Caco-2 (cell line): Measurements from ENCODE around the gene PRR9. TPM values are rescaled to one million over a fixed set of nuclear protein-coding genes. Genes with fewer than 3 reads are reported as not detected.

ENCODE experiments used
- BruUV-seq: library from RNA; stranded (reverse); fragments of 400-500 nt; replicated peaks from 2 replicates; lab custom pipeline; 2021; lab: Mats Ljungman, UMichigan
- CTCF ChIA-PET: fragments of 300-600 bp; sonication (Branson Sonifier 250); formaldehyde crosslinking; loops from one replicate; lab custom pipeline; 2022; ENCODE audit warnings: antibody characterized with exemption; lab: Charles Lee
- POLR2A ChIA-PET: fragments of 300-600 bp; sonication (Branson Sonifier 250); formaldehyde crosslinking; loops from one replicate; lab custom pipeline; 2022; ENCODE audit warnings: antibody characterized with exemption; lab: Charles Lee
- DNase-seq, 2 experiments: peaks; one replicate each; pipeline versions ENCODE4 v3.0.0 to v3.0.0-alpha.2; 2020 to 2022
- H3K27me3 ChIP-seq: replicated peaks from 2 replicates; pipeline ENCODE4 v1.6.0; 2011; ENCODE audit warnings: low read length; ENCODE audit not compliant: control insufficient read depth, insufficient read depth
- H3K36me3 ChIP-seq: 2 replicates; pipeline ENCODE4 v1.5.1; 2011; ENCODE audit warnings: low read length; ENCODE audit not compliant: control insufficient read depth, insufficient read depth
- H3K4me1 ChIP-seq: fragments of 250-450 bp; sonication (Bioruptor Pico); 2 replicates; pipeline ENCODE4 v1.5.1; 2020; ENCODE audit warnings: mild to moderate bottlenecking
- H3K4me3 ChIP-seq: 2 replicates; pipeline ENCODE4 v1.5.1; 2011; ENCODE audit warnings: low read depth, mild to moderate bottlenecking, control low read depth, low read length
- H3K9me3 ChIP-seq: fragments of 250-450 bp; sonication (Bioruptor Pico); 2 replicates; pipeline ENCODE4 v1.5.1; 2020; ENCODE audit warnings: mild to moderate bottlenecking, moderate library complexity
- H3K27ac Mint-ChIP-seq: one replicate; pipeline ENCODE4 v1.8.0; 2022; ENCODE audit warnings: mixed read lengths; ENCODE audit not compliant: unreplicated experiment
- H3K27me3 Mint-ChIP-seq: one replicate; pipeline ENCODE4 v1.8.0; 2022; ENCODE audit warnings: mixed read lengths; ENCODE audit not compliant: insufficient read depth, unreplicated experiment
- H3K36me3 Mint-ChIP-seq: one replicate; pipeline ENCODE4 v1.8.0; 2022; ENCODE audit warnings: mild to moderate bottlenecking, mixed read lengths; ENCODE audit not compliant: insufficient read depth, unreplicated experiment
- H3K4me1 Mint-ChIP-seq: one replicate; pipeline ENCODE4 v1.8.0; 2022; ENCODE audit warnings: low read depth, mixed read lengths; ENCODE audit not compliant: unreplicated experiment
- H3K4me3 Mint-ChIP-seq: one replicate; pipeline ENCODE4 v1.8.0; 2022; ENCODE audit warnings: mild to moderate bottlenecking, moderate library complexity, mixed read lengths; ENCODE audit not compliant: unreplicated experiment
- H3K9me3 Mint-ChIP-seq: one replicate; pipeline ENCODE4 v1.8.0; 2022; ENCODE audit warnings: mixed read lengths; ENCODE audit not compliant: unreplicated experiment
- intact Hi-C: fragments of 100-400 bp; cut with micrococcal nuclease; formaldehyde crosslinking; loops from one replicate; pipeline ENCODE4 v1.10.0; 2022; ENCODE audit not compliant: unreplicated experiment
- total RNA-seq: library from RNA; stranded (reverse); gene quantifications from 2 replicates; pipeline ENCODE4 v1.2.3, GENCODE V29; 2022
- TF ChIP-seq, protein P1 (sequence below), 2 experiments: fragments of 200-600 bp in 1 of 2; IDR thresholded peaks; 1 replicate in 1 of 2; 2 replicates in 1 of 2; pipeline versions ENCODE4 v1.5.1 to v1.8.0; 2011 to 2022; ENCODE audit warnings: antibody characterized with exemption in 1 of 2, control low read depth in 1 of 2, inconsistent platforms in 1 of 2, low read depth in 1 of 2, low read length in 1 of 2, mild to moderate bottlenecking in 1 of 2, moderate library complexity in 1 of 2; ENCODE audit not compliant: insufficient read depth in 1 of 2, severe bottlenecking in 1 of 2, unreplicated experiment in 1 of 2

PRR9 gene
- total RNA-seq, 1 experiment from 2014 or later, result not detected

GRCh38 chr1:153265457-153265856 lies 48.1 kb downstream of the PRR9 start:
- POLR2A ChIA-PET, result no interaction called here

More at GRCh38 chr1:153265457-153265856, 48.1 kb downstream of the PRR9 start:
- TF ChIP-seq, protein P1, sequence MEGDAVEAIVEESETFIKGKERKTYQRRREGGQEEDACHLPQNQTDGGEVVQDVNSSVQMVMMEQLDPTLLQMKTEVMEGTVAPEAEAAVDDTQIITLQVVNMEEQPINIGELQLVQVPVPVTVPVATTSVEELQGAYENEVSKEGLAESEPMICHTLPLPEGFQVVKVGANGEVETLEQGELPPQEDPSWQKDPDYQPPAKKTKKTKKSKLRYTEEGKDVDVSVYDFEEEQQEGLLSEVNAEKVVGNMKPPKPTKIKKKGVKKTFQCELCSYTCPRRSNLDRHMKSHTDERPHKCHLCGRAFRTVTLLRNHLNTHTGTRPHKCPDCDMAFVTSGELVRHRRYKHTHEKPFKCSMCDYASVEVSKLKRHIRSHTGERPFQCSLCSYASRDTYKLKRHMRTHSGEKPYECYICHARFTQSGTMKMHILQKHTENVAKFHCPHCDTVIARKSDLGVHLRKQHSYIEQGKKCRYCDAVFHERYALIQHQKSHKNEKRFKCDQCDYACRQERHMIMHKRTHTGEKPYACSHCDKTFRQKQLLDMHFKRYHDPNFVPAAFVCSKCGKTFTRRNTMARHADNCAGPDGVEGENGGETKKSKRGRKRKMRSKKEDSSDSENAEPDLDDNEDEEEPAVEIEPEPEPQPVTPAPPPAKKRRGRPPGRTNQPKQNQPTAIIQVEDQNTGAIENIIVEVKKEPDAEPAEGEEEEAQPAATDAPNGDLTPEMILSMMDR (IDR thresholded peaks at IDR 0.05; ENCODE audit: insufficient read depth in 1 of 2, low read depth in 1 of 2, low read length in 1 of 2, severe bottlenecking in 1 of 2, unreplicated experiment in 1 of 2), result no peak
- peaks cover 28% of the 10 kb centered on the region for H3K27me3 Mint-ChIP-seq
- Histone ChIP-seq H3K4me1 (no peaks in the 10 kb centered on the region), H3K27me3 (no peaks in the 10 kb centered on the region; the same call in 1 of the 2 replicates), H3K9me3 (no peaks in the 10 kb centered on the region), H3K36me3 (no peaks in the 10 kb centered on the region), H3K4me3 (no peak overlapping the region)
- CTCF ChIA-PET, result no interaction called here
- no peak overlapping the region for H3K27ac Mint-ChIP-seq
- no TSS peak for BruUV-seq
- no peak for DNase-seq
- intact Hi-C loops, result no loop called here
- no peaks in the 10 kb centered on the region for H3K36me3 Mint-ChIP-seq
- H3K4me3 Mint-ChIP-seq, result no peak overlapping the region
- no peaks in the 10 kb centered on the region for H3K4me1 Mint-ChIP-seq
- H3K9me3 Mint-ChIP-seq, result no peaks in the 10 kb centered on the region

Other genes with a start within 250 kb of the PRR9 start
- gene SPRR4, start 246.9 kb upstream of the PRR9 start, total RNA-seq, result not detected in 2 replicates
- gene SPRR1A, start 233.5 kb upstream of the PRR9 start, total RNA-seq, result not detected in 2 replicates
- 0.70 and 1.0 TPM in 2 replicates for gene SPRR3, start 215.8 kb upstream of the PRR9 start, total RNA-seq
- gene SPRR1B, start 186.4 kb upstream of the PRR9 start, total RNA-seq, result not detected in 2 replicates
- gene SPRR2D, start 176.5 kb upstream of the PRR9 start, total RNA-seq, result not detected in 2 replicates
- not detected in 2 replicates for gene SPRR2A, start 160.1 kb upstream of the PRR9 start, total RNA-seq
- gene SPRR2B, start 146.0 kb upstream of the PRR9 start, total RNA-seq, result not detected in 2 replicates
- not detected in 2 replicates for gene SPRR2E, start 123.1 kb upstream of the PRR9 start, total RNA-seq
- not detected in 2 replicates for gene SPRR2F, start 104.1 kb upstream of the PRR9 start, total RNA-seq
- not detected in 2 replicates for gene SPRR2G, start 66.7 kb upstream of the PRR9 start, total RNA-seq
- not detected in 2 replicates for gene LELP1, start 14.2 kb upstream of the PRR9 start, total RNA-seq
- gene LORICRIN, start 42.1 kb downstream of the PRR9 start, total RNA-seq, result not detected in 2 replicates
- gene PGLYRP3, start 95.4 kb downstream of the PRR9 start, total RNA-seq, result not detected in 2 replicates
- gene PGLYRP4, start 131.3 kb downstream of the PRR9 start, total RNA-seq, result not detected in 2 replicates
- gene S100A9, start 140.3 kb downstream of the PRR9 start, total RNA-seq, result 0.63 TPM in 1 of 2 replicates, not detected in the other
- not detected in 2 replicates for gene S100A12, start 158.0 kb downstream of the PRR9 start, total RNA-seq
- not detected in 2 replicates for gene S100A8, start 173.5 kb downstream of the PRR9 start, total RNA-seq
- not detected in 2 replicates for gene S100A7A, start 198.9 kb downstream of the PRR9 start, total RNA-seq
- gene S100A7, start 243.1 kb downstream of the PRR9 start, total RNA-seq, result not detected in 2 replicates